ENCODE data around the gene TBCD.
"Not testable (repeated sequence)": the region's sequence is repeated elsewhere in the genome, so short reads cannot be mapped to it uniquely, and the experiment has no call there.

The TBCD gene

DNA sequence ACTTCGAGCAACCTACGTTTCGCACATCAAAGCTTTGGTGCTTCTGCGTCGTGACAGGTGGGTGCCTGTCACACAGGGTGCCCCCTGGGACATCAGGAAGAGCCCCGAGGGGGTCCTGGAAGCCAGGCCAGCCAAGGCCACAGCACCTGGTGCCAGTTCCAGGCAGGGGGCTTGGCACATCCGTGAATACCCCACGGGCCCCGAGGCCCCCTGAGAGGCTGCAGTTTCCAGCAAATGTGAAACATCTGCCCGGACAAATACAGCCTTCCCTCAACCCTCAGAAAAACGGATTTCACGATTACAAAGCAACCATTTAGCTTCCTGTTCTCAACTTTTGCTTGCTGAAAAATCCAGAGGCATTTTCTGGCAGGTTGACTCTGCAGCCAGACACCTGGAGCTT, 218.2 kb downstream of the TBCD start:
- DNase-seq (ENCODE audit: low read depth, low spot score): no peak

DNA sequence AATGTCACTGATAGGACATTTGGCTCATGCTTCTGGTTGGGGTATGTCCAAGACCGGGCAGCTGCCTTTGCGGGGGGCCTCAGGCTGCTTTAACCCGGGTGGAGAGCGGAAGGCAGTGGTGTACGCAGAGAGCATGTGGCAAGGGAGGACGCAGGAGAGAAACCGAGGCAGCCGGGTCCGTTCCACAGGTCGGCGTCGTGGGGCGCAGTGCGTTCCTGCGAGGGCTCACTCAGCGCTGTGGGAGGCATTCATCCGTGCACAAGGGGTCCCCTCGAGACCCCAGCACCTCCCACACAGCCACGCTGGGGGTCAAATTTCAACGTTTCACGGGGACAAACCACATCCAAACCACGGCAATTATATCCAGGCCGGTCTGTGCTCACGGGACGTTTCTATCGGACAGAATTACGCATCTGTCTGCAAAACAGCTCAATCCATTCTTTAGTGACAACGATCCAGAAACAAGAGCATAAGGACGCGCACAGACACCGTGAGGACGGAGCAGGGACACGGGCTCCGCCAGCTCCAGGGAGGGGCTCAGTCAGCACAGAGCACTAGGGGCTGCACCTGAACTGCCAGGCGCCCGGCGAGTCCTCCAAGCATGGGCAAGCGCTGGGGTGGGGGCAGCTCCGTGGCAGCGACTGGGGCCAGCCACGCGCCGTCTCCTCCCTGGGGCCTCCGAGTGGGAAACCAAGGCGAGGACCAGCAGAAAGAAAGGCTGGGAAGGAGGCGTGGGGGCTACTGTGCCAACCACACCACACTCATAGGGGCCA, 219.1 kb downstream of the TBCD start:
- no peak for DNase-seq (ENCODE audit: low read depth, low spot score)

DNA sequence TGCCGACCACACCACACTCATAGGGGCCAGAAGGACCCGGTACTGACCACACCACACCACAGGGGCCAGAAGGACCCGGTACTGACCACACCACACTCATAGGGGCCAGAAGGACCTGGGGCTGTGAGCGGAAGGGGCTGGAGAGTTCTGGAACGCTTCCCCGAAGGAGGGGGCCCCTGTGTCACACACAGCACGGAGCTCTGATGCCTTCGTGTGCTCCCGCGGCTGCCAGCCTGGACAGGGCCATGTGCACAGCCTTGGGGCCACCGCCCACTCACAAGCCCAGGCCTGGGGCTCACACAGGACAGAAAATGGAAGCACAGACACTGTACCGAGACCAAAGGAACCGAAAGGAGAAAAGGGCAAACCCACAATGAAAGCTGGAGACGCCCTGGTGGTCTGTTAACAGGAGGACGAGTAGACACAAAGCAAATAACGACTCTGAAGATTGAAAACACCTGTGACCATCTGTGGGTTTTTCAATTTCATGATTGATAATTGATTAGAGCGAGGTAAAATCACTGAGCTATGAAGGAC, 221.0 kb downstream of the TBCD start:
- no peak for DNase-seq (ENCODE audit: low read depth, low spot score)

DNA sequence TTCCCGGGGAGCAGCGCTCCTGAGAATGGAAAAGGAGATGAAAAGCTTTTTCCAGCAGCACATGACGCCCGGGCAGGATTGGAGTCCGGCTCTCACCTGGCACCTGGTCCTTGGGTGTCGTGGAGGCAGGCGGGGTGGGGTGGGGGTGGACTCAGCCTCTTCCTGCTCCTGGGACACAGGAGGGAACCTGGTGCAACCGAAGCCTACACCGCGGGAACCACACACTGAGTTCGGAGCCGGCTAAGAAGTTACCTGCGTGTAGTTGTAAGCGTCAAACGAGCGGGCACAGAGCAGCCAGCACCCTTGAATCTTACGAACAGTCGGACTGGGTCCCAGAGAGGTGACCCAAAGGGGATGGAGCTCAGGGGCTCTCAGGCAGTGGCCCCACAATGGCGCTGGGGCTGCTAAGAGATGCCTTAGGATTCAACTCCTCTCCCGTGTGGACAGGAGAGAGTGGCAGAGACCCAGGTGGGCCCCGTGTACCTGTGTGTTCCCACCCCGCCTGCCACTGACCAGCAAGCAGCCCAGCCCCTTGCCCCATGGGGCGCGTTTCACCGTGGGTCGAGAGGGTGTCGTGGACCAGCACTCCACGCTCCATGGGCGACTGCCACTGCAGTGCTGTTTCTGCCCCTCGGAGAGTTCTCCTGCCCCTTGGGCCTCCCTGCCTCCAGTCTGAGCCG, 221.7 kb downstream of the TBCD start:
- DNase-seq (ENCODE audit: low read depth, low spot score): no peak

DNA sequence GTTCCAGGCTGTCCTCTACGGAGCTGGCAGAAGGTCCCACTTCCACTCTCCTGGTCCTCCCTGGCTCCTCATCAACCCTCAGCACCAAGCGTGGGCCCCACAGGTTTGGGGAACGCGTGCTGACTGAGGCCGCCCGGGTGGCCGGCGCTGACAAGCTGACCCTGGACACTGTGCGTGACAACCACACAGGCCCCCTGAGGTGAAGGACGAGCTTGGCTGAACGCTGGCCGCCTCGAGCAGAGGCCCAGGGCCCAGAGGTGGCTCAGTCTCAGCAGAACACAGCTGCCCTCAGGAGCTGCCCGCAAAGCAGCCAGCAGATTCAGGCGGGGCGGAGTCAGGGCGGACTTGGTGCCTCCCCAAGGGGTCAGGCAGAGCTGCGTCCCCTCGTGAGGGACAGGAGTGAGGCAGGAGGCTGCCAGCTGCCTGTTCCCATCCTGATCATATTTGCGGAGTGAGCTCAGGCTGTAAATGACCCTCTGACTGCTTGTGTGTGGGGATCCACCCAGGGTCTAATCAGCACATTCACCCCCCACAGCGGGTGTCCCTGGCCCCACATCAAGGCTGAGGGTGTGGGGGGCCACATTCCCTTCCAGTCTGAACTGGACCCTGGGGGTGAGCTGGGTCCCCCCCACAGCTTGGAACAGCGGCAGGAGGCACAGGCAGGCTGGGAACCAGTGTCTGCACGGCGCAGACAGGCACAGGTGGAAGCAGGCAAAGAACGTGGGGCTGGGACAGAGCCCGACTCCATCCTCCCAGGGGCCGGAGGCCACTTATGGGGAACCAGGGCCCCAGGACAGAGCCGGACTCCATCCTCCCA, 222.5 kb downstream of the TBCD start:
- DNase-seq (ENCODE audit: low read depth, low spot score): no peak

DNA sequence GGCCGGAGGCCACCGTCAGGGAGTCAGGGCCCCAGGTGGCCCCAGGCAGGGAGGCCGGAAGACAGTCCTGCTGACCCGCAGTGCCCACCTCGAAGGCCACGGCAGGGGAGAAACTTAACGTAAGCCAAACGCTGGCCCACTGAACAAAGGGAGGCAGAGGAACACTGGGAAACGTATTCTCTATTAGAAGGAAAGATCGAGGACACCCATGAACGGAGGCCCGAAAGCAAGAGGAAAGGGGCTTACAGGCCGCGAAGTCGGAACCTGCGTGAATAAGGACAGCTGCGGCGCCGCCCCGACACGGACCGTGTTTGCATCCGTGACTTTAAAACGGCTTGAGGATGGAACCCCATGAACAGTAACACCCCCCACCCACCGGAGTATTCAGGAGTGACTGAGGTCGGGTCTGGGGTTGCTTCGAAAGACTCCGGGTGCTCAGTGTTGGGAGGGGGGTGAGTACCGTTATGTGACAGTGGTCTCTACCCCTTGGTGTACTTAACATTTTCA, 225.2 kb downstream of the TBCD start:
- no peak for DNase-seq (ENCODE audit: low read depth, low spot score)

DNA sequence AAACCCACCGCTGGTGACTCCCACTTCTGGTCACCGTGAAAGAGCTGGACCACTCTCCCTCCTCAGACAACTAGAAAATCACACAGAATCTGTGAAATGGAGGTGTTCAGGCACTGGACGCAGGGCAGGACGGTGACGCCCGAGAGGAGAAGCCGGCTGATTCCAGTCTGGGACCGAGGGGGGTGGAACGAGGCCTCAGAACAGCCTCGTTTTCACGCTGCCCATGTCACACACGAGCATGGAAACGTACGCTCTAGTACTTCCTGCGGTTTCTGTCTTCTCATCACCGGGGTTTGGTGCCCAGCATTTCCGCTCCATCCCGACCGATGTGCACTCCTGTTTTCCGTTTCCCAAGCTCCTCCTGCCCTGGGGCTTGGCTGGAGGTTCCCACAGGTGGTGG, 225.7 kb downstream of the TBCD start:
- no peak for DNase-seq (ENCODE audit: low read depth, low spot score)

DNA sequence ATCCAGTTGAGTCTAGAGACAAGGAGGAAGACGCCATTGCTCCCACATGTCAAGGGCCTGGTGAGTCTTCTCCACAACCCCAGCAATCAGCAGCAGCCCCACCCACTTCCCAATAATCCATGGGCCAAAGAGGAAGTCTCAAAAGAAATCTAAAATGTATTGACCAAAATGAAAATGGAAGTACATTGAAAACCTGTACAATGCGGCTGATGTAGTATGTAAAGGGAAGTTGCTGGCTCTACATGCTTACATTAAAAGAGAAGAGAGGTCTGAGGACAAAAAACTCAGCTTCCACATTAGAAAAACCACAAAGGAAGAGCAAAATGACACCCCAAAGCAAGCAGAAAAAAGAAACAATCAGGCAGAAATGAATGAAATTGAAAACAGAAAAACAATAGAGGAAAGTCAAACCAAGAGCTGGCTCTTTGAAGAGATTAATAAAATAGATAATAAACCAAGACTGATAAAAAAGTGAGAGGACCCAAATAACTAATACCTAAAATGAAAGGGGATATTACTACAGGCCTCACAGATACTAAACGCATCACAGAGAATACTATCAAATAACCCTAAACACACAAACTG, 227.0 kb downstream of the TBCD start:
- no peak for DNase-seq (ENCODE audit: low read depth, low spot score)

DNA sequence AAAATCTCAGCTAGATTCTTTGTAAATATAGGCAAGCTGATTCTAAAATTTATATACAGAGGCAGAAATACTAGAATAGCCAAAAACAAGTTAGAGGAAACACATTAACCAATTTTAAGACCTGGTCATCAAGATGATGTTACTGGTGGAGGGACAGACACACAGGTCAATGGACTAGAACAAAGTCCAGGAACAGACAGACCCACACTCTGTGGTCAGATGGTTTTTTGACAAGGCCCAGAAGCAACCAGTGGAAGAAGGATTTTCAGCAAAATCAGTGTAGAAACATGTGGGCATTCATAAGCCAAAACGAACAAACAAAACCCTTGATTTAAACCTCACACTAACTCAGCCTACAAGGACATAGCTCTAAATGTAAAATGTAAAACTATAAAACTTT, 227.9 kb downstream of the TBCD start:
- DNase-seq (ENCODE audit: low read depth, low spot score): no peak

DNA sequence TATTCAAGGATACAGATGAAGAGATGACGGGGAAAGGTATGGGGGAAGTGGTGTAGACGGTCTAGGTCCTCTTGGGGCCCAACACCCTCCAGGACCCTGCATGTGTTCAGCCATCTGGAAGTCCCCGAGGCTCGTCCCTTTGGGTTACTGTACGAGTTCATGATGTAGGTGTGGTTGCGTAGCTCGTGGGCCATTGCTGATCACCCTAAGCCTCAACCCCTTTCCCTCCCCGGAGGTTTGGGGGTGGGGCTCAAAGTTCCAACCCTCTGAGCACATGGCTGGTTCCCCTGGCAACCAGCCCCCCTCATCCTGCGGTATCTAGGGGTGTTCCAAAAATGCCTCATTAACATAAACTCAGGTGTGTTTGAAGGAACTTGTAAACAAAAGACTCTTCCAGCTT, 228.8 kb downstream of the TBCD start:
- no peak for DNase-seq (ENCODE audit: low read depth, low spot score)

DNA sequence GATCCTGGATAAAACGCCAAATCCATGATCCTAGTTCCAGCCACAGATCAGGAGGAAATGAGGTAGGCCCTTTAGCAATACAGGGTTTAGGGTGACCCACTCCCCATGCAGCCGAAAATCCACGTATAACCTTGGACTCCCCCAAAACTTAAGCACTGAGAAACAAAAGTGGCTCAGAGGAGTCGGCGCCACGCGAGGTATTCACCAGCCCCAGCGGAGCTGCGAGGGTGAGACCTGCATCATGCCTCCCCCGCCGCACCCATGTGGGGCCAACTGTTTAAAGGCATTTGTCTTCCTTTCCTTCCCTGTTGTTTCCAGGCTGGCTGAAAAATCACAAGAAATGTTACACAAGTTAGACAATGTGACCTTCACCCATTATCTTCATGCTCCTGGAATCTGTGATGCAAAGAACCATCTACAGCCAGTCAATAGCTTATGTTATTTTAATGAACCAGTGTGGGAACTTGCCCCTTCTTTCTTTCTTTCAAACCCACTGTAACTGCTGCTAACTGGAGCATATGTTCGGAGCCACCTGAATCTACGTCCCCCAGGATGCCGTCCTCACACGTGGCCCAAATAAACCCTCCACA, 229.4 kb downstream of the TBCD start:
- no peak for DNase-seq (ENCODE audit: low read depth, low spot score)

DNA sequence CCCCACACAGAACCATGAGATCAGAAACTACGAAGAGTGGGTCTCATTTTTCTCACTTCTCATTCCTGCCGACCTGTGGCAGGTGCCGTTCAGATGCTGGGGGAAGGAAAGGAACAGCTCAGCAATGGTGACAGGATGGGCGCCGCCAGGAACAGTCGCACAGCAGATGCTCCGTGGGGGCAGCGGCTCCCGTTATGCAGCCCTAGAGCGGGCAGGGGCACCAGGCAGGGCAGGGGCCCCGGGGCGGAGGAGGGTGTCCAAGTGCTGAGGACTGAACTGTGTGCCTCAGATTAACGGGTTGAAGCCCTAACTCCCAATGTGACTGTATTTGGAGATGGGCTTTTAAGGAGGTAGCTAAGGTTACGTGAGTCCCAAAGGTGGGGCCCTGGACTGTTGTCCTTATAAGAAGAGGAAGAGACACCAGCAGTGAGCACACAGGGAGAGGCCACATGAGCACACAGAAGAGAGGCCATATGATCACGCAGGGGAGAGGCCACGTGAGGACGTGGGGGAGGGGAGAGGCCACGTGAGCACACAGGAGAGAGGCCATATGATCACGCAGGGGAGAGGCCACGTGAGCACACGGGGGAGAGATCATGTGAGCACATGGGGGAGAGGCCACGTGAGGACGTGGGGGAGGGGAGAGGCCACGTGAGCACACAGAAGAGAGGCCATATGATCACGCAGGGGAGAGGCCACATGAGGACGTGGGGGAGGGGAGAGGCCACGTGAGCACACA, 231.8 kb downstream of the TBCD start:
- DNase-seq (ENCODE audit: low read depth, low spot score): no peak

DNA sequence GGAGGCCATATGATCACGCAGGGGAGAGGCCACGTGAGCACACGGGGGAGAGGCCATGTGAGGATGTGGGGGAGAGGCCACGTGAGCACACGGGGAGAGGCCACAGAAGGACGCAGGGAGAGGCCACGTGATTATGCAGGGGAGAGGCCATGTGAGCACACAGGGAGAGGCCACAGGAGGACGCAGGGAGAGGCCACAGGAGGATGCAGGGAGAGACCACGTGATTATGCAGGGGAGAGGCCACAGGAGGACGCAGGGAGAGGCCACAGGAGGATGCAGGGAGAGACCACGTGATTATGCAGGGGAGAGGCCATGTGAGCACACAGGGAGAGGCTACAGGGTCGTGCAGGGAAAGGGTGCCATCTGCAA, 232.4 kb downstream of the TBCD start:
- not testable (repeated sequence) for DNase-seq (ENCODE audit: low read depth, low spot score)

DNA sequence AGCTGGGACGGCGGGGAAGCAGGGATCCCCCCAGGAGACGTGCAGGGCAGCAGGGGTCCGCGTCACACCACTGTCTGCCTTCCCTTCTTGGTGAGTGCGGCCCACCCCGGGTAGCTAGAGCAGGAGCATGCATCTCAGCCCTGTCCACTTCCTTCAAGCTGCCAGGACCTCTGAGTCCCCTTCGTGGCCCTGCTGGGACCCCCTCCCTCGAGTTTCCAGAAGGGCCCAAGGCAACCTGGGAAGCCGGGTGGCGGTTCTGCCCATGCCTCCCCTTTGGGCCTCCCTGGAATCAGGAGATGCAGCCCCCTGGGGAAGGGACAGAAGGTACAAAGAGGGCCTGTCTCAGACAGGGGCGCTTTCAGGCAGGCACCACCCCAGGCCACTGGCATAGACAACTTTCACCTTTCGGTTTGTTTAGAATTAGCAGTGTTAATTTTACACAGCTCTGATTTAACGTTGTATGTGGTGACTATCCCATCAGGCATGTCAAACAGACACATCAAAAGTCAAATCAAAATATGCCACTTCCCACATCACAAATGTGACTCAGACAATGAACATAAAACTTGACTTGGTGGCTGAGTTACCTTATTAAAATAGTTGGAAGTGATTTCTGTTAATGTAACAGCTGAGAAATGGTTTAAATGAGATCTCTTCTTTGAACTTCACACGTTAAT, 233.0 kb downstream of the TBCD start:
- no peak for DNase-seq (ENCODE audit: low read depth, low spot score)

DNA sequence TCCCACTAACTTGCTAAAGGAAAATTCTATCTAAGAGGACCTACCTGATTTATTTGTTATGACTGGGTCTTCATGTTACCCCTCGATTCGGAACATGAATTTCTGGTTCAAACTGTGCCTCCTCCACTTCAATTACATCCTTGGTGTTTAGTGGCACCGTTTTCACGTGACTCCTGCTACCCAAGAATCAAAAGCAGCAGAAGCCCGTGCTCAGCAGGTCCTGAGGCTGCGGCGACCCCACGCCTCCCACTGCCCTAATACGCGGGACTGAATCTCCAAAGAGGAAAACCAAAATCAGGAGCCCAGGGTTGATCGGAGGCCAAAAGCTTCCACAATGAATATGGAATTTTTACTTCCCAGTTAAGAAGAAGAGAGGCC, 233.6 kb downstream of the TBCD start:
- DNase-seq (ENCODE audit: low read depth, low spot score): no peak

DNA sequence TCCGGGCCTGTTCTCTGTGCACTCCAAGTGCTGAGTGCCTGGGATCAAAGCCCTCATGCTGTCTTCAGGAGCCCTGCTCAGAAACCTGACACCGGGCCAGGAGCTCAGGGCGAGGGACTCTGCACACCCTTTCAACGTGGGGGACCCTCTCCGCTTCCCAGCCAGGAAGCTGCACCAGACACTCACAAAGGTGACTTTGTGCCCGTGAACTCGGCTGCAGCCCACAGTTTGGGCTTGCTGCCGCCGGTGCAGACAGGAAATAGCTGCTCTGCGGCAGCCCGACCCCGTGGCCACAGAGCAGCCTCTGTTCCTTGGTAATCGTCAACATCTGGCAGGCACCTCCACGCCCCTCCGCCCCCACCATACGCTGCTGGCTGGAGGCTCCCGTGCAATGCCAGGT, 234.1 kb downstream of the TBCD start:
- no peak for DNase-seq (ENCODE audit: low read depth, low spot score)

DNA sequence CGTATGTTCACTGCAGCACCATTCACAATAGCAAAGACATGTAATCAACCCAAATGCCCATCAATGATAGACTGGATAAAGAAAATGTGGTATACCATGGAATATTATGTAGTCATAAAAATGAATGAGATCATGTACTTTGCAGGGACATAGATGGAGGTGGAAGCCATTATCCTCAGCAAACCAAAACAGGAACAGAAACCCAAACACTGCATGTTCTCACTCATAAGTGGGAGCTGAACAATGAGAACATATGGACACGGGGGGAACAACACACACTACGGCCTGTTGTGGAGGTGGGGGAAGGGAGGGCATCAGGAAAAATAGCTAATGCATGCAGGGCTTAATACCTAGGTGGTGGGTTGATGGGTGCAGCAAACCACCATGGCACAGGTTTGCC, 237.2 kb downstream of the TBCD start:
- not testable (repeated sequence) for DNase-seq (ENCODE audit: low read depth, low spot score)

DNA sequence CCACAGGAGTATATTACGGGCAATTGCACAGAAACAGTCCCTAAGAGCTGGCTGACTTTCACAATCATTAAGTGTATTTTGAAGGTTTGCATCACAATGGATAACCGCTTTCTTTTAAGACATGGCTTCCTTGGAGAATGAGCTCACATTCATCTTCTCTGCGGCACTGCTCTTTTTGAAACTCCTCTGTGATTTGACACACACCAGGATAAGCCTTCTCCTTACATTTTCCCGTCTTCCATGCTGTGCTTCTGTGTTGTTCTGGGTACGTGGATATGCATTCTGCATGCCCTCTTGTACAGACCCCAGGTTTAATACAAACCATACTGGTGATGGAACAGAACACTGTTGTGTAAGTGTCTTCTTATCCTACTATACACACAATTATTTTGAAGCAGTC, 238.0 kb downstream of the TBCD start:
- DNase-seq (ENCODE audit: low read depth, low spot score): no peak

DNA sequence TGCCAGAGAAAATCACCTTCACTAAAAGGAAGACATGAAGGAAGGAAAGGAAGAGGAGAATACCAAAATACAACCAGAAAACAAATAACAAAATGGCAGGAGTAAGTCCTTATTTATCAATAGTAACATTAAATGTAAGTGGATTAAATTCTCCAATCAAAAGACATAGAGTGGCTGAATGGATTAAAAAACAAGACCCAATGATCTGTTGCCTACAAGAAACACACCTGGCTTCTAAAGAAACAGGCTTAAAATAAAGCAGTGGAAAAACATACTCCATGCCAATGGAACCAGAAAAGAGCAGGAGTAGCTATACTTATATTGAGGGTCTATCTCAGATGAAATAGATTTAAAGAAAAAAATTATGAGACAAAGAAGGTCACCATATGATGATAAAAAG, 241.1 kb downstream of the TBCD start:
- no peak for DNase-seq (ENCODE audit: low read depth, low spot score)

All from brain pericyte (primary cell).